K562 (cell line): ENCODE measurements around the gene SNX17. TPM values are rescaled to one million over a fixed set of nuclear protein-coding genes. Genes with fewer than 3 reads are reported as not detected.

Experiments used
- NR4A1 ChIP-seq, 2 experiments: fragments of 250-450 bp in 1 of 2; fragments of 450-650 bp in 1 of 2; sonication (Bioruptor Pico) in 1 of 2; IDR thresholded peaks; 2 replicates each; pipeline versions ENCODE4 v1.4.0 to v1.6.1; 2016 to 2020; ENCODE audit warnings: mild to moderate bottlenecking in 2 of 2, missing compliant biosample characterization in 1 of 2, missing genetic modification characterization in 1 of 2, moderate library complexity in 1 of 2
- PHF8 ChIP-seq: fragments of 200-600 bp; sonication (generic); IDR thresholded peaks from 2 replicates; pipeline ENCODE4 v1.6.1; 2012; ENCODE audit warnings: mixed run types, mild to moderate bottlenecking, inconsistent platforms, low read length, moderate library complexity, borderline replicate concordance
- RBM25 ChIP-seq: fragments of 200-400 bp; formaldehyde crosslinking; IDR thresholded peaks from 2 replicates; pipeline ENCODE4 v1.6.1; 2018; ENCODE audit warnings: low read length, low read depth, moderate library complexity; ENCODE audit not compliant: severe bottlenecking
- TBP ChIP-seq: optimal IDR thresholded peaks from 2 replicates; pipeline ENCODE3; 2011; ENCODE audit warnings: low read depth, low read length, improper control_type of control experiment
- TEAD1 ChIP-seq, 2 experiments: fragments of 450-650 bp in 1 of 2; sonication (generic) in 1 of 2; formaldehyde crosslinking; IDR thresholded peaks; 2 replicates each; pipeline versions ENCODE4 v1.4.0 to v1.8.0; 2020 to 2022; ENCODE audit warnings: mild to moderate bottlenecking in 2 of 2, missing genetic modification reagents in 1 of 2
- TGIF2 ChIP-seq: sonication (generic); formaldehyde crosslinking; IDR thresholded peaks from 2 replicates; pipeline ENCODE4 v1.8.1; 2022; ENCODE audit warnings: mild to moderate bottlenecking, missing genetic modification reagents, moderate library complexity
- ZNF77 ChIP-seq: fragments of 250-450 bp; sonication (Bioruptor Pico); IDR thresholded peaks from 2 replicates; pipeline ENCODE4 v1.5.0; 2020
- polyA plus RNA-seq, 8 experiments: library from polyadenylated mRNA; depleted of rRNA in 4 of 8; stranded (reverse) in 5 of 8; unstranded in 3 of 8; fragments of >200 nt; fragmentation: Nextera tagmentation in 2 of 8; fragmentation: Illumina TruSeq in 1 of 8; extraction: Ambion mirVana in 2 of 8; extraction: Trizol in 1 of 8; gene quantifications; 2 replicates each; pipeline versions ENCODE4 v1.2.1 to v1.2.3, GENCODE V29; 2011 to 2014; ENCODE audit warnings: inconsistent platforms in 1 of 8, missing spikeins in 1 of 8
- total RNA-seq, 7 experiments: library from RNA; depleted of rRNA in 6 of 7; stranded (reverse); fragments of >200 nt in 6 of 7; fragmentation: Illumina TruSeq in 2 of 7; extraction: Trizol in 2 of 7; gene quantifications; 2 replicates each; pipeline versions ENCODE4 v1.2.1 to v1.2.3, GENCODE V29; 2011 to 2021; ENCODE audit warnings: low replicate concordance in 1 of 7
- TF ChIP-seq, protein P1 (sequence below): fragments of 250-450 bp; sonication (Bioruptor Pico); IDR thresholded peaks from 2 replicates; pipeline ENCODE4 v1.5.0; 2021
- TF ChIP-seq, protein P2 (sequence below): fragments of 450-650 bp; IDR thresholded peaks from 2 replicates; pipeline ENCODE4 v1.6.1; 2017; ENCODE audit warnings: antibody characterized with exemption, mild to moderate bottlenecking
- TF ChIP-seq, protein P3 (sequence below): sonication (generic); formaldehyde crosslinking; IDR thresholded peaks from 2 replicates; pipeline ENCODE4 v1.8.1; 2023; ENCODE audit warnings: mild to moderate bottlenecking, missing genetic modification reagents
- TF ChIP-seq, protein P4 (sequence below): sonication (generic); formaldehyde crosslinking; IDR thresholded peaks from 2 replicates; pipeline ENCODE4 v1.8.1; 2023; ENCODE audit warnings: mild to moderate bottlenecking, missing genetic modification reagents
- TF ChIP-seq, protein P5 (sequence below): fragments of 250-450 bp; sonication (Bioruptor Pico); IDR thresholded peaks from 2 replicates; pipeline ENCODE4 v1.5.1; 2021; ENCODE audit warnings: mild to moderate bottlenecking
- TF ChIP-seq, protein P6 (sequence below), 2 experiments: IDR thresholded peaks; 2 replicates each; pipeline ENCODE4 v1.6.1; 2011; ENCODE audit warnings: borderline replicate concordance in 1 of 2, control low read depth in 1 of 2, low read depth in 1 of 2, low read length in 1 of 2, mild to moderate bottlenecking in 1 of 2, mixed read lengths in 1 of 2, moderate library complexity in 1 of 2; ENCODE audit not compliant: insufficient read depth in 1 of 2, insufficient read length in 1 of 2, poor library complexity in 1 of 2, severe bottlenecking in 1 of 2; ENCODE audit errors: extremely low read depth in 1 of 2

The SNX17 gene
- total and polyA plus RNA-seq, 9 of the 15 experiments (the other 6 are each of a cell fraction or from before 2014, with no cell fraction given): 3.0 to 75.7 (median 54.6) TPM

DNA sequence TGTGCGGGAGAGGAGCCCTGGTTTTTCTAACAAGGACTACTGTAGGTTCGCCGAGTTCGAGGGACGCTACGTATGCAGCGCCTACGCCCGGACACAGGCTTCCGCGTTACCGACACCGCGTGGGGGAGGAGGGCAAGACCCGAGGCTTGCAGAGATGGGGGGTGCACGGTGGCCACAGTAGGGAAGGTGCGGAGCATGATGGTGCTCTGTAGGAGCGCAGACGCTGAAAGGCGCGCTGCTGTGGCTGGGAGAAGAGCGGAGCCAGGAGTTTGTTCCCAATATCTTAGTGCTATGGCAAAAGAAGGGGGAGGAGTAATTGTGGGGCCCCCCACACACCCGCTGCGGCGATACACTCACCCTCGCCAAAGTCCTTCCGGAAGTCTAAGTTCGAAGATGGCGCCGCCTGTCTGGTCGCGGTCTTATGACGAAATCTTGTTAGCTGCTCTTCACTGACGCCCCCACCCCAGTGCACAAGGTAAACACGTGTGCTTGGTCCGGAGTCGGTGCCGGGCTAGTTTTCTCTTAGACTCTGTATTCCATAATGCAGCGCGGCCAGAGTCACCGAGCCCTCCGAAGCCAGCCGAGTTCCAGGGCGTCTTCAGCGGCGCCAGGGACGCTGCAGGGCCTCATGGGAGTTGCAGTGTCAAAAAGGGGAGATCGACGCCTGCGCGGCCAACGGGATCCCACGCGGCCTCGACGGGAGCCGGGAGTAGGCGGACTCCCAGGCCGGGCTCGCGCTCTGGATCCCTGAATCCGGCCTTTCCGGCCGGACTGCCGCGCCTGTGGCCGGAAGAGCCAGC lies 13.8 kb upstream of the SNX17 start, which contains the start of gene GTF3C2 (continued):
- TF ChIP-seq PHF8 (peak; percentile 56; the same call in 1 of the 2 replicates), RBM25 (no peak), NR4A1 (CRISPR knock-in tag; IDR thresholded peaks at IDR 0.05) (no peak), NR4A1 (tag; IDR thresholded peaks at IDR 0.05) (no peak), TGIF2 (CRISPR knock-in tag) (0 out of 2 replicates have a peak, but pooled peaks have one; percentile 80), TEAD1 (CRISPR knock-in tag; IDR thresholded peaks at IDR 0.05) (no peak; a peak in 1 of 4 replicates), TBP (peak; percentile 11), ZNF77 (CRISPR knock-in tag) (no peak)
- TF ChIP-seq, protein P1, sequence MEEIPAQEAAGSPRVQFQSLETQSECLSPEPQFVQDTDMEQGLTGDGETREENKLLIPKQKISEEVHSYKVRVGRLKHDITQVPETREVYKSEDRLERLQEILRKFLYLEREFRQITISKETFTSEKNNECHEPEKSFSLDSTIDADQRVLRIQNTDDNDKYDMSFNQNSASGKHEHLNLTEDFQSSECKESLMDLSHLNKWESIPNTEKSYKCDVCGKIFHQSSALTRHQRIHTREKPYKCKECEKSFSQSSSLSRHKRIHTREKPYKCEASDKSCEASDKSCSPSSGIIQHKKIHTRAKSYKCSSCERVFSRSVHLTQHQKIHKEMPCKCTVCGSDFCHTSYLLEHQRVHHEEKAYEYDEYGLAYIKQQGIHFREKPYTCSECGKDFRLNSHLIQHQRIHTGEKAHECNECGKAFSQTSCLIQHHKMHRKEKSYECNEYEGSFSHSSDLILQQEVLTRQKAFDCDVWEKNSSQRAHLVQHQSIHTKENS (CRISPR knock-in tag): no peak
- TF ChIP-seq, protein P2, sequence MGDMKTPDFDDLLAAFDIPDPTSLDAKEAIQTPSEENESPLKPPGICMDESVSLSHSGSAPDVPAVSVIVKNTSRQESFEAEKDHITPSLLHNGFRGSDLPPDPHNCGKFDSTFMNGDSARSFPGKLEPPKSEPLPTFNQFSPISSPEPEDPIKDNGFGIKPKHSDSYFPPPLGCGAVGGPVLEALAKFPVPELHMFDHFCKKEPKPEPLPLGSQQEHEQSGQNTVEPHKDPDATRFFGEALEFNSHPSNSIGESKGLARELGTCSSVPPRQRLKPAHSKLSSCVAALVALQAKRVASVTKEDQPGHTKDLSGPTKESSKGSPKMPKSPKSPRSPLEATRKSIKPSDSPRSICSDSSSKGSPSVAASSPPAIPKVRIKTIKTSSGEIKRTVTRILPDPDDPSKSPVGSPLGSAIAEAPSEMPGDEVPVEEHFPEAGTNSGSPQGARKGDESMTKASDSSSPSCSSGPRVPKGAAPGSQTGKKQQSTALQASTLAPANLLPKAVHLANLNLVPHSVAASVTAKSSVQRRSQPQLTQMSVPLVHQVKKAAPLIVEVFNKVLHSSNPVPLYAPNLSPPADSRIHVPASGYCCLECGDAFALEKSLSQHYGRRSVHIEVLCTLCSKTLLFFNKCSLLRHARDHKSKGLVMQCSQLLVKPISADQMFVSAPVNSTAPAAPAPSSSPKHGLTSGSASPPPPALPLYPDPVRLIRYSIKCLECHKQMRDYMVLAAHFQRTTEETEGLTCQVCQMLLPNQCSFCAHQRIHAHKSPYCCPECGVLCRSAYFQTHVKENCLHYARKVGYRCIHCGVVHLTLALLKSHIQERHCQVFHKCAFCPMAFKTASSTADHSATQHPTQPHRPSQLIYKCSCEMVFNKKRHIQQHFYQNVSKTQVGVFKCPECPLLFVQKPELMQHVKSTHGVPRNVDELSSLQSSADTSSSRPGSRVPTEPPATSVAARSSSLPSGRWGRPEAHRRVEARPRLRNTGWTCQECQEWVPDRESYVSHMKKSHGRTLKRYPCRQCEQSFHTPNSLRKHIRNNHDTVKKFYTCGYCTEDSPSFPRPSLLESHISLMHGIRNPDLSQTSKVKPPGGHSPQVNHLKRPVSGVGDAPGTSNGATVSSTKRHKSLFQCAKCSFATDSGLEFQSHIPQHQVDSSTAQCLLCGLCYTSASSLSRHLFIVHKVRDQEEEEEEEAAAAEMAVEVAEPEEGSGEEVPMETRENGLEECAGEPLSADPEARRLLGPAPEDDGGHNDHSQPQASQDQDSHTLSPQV: peak; percentile 77
- TF ChIP-seq, protein P3, sequence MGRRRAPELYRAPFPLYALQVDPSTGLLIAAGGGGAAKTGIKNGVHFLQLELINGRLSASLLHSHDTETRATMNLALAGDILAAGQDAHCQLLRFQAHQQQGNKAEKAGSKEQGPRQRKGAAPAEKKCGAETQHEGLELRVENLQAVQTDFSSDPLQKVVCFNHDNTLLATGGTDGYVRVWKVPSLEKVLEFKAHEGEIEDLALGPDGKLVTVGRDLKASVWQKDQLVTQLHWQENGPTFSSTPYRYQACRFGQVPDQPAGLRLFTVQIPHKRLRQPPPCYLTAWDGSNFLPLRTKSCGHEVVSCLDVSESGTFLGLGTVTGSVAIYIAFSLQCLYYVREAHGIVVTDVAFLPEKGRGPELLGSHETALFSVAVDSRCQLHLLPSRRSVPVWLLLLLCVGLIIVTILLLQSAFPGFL: 0 out of 2 replicates have a peak, but pooled peaks have one; percentile 50
- TF ChIP-seq, protein P4, sequence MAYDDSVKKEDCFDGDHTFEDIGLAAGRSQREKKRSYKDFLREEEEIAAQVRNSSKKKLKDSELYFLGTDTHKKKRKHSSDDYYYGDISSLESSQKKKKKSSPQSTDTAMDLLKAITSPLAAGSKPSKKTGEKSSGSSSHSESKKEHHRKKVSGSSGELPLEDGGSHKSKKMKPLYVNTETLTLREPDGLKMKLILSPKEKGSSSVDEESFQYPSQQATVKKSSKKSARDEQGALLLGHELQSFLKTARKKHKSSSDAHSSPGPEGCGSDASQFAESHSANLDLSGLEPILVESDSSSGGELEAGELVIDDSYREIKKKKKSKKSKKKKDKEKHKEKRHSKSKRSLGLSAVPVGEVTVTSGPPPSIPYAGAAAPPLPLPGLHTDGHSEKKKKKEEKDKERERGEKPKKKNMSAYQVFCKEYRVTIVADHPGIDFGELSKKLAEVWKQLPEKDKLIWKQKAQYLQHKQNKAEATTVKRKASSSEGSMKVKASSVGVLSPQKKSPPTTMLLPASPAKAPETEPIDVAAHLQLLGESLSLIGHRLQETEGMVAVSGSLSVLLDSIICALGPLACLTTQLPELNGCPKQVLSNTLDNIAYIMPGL (CRISPR knock-in tag): no peak
- TF ChIP-seq, protein P5, sequence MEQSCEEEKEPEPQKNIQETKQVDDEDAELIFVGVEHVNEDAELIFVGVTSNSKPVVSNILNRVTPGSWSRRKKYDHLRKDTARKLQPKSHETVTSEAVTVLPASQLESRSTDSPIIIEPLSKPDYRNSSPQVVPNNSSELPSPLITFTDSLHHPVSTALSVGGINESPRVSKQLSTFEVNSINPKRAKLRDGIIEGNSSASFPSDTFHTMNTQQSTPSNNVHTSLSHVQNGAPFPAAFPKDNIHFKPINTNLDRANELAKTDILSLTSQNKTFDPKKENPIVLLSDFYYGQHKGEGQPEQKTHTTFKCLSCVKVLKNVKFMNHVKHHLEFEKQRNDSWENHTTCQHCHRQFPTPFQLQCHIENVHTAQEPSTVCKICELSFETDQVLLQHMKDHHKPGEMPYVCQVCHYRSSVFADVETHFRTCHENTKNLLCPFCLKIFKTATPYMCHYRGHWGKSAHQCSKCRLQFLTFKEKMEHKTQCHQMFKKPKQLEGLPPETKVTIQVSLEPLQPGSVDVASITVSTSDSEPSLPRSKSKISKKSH (CRISPR knock-in tag): no peak
- TF ChIP-seq, protein P6, sequence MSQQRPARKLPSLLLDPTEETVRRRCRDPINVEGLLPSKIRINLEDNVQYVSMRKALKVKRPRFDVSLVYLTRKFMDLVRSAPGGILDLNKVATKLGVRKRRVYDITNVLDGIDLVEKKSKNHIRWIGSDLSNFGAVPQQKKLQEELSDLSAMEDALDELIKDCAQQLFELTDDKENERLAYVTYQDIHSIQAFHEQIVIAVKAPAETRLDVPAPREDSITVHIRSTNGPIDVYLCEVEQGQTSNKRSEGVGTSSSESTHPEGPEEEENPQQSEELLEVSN (IDR thresholded peaks at IDR 0.05; ENCODE audit: borderline replicate concordance in 1 of 2, extremely low read depth in 1 of 2, insufficient read depth in 1 of 2, insufficient read length in 1 of 2, low read depth in 1 of 2, low read length in 1 of 2, poor library complexity in 1 of 2, severe bottlenecking in 1 of 2): peak; percentile 55 to 63
